Fibroblast of the conjunctiva (primary cell): ENCODE measurements around the gene RHOH.
"Not testable (repeated sequence)": the region's sequence is repeated elsewhere in the genome, so short reads cannot be mapped to it uniquely, and the experiment has no call there.

ENCODE experiments used
- DNase-seq: peaks from one replicate; pipeline ENCODE4 v3.0.0-alpha.2; 2010; ENCODE audit warnings: low read depth

The RHOH gene, protein sequence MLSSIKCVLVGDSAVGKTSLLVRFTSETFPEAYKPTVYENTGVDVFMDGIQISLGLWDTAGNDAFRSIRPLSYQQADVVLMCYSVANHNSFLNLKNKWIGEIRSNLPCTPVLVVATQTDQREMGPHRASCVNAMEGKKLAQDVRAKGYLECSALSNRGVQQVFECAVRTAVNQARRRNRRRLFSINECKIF

DNA sequence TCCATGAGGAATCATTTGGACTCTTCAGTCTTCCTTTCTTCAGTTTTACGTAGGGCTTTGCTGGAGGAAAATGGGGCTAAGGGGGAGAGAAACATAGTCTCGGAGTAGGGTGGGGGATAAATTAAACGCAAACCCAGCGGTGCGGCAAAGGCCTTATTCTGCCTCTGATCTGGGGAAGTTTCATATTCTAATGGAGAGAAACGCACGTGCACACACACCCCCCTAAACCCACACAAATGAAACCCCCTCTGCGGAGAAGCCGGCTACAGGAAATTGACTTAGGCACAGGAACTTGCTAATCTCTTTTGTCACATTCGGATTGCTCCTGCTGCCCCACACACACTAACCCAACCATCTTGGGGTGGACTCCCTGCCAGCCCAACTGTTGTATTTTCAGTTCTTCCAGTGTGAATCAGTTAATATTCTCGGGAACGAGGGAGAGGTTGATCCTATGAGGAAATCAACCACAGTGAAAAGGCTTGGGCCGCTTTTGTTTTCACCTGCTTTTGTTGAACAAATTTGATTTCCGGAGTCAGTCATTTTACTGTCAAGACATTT, at the start of gene RHOH:
Gene RHOH (plus strand): TSS at position 308 of the 558 bp plus-strand sequence. CDS start 46,356 bp downstream, outside the sequence.
- no peak for DNase-seq

DNA sequence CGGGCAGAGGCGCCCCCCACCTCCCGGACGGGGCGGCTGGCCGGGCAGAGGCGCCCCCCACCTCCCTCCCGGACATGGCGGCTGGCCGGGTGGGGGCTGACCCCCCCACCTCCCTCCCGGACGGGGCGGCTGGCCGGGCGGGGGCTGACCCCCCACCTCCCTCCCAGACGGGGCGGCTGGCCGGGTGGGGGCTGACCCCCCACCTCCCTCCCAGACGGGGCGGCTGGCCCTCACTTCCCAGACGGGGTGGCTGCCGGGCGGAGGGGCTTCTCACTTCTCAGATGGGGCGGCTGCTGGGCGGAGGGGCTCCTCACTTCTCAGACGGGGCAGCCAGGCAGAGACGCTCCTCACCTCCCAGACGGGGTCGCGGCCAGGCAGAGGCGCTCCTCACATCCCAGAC, 49.3 kb upstream of the RHOH start:
- DNase-seq: not testable (repeated sequence)

DNA sequence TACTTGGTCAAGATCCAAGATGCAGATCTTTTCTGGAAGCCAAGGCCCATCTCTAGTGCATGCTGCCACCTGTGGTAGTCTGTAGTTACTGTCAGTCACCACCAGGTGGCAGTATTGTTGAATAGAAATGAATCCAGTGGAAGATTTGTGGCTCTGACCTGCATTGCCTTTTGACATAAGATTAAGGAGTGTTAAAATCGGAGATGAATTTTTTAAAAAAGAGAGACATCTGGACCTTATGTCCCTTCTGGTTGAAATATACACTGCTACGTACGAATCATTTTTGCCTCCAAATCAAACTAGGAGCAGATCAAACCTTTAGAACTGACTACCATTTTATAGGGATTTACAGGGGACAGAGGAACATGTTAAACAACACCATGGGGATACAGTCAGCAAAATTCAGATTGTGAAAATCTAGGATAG, 46.9 kb upstream of the RHOH start:
- DNase-seq: peak; percentile 66

DNA sequence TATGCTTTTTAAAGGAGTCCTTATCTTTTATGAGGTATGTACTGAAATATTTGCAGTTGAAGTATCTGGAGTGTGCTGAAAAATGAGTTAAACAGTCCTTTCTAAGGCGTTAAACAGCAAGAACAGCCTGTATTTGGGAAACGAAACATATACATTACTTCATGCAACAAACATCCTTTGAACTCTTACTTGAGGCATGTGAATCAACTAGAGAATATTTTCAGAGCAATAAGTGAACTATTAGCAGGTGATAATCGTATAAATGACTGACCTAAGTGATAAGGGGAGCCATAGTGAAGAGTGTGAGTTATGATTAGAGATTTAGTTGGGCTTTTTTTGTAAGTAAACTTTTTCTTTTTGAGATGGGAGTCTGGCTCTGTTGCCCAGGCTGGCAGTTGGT, 45.9 kb upstream of the RHOH start:
- DNase-seq: no peak

DNA sequence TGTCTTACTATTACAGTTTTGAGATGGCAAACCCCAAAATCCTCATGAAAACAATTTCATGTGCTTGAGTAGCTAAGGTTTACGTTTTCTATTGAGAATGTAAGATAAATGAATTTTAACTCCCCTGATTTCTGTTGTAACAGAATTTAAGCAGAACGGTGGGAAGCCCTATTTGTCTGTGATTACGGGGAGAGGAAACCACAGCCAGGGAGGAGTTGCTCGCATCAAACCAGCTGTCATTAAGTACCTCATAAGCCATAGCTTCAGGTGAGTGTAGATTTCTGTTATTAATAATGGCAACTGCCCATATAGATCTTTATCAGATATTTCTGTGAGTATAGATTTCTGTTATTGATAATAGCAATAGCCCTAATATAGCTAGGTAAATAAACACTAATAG, 44.2 kb upstream of the RHOH start:
- no peak for DNase-seq

DNA sequence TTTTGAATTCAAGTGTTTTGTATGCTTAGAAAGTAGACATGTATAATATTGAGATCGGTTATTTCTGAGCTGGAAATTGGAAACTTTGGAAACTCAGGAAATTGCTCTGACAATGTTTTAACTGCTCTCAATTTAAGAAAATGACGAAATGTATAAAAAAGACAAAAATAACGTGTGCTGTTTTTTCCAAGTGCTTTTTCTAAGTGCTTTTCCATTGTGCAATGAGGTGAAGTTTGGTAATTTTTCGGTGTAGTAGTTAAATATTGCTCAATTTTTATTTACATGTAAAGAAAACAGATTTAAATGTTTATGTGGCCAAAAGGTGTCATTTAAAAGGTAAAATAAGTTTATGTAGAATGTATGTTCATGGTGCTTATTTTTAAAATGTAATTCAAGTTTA, 39.4 kb upstream of the RHOH start:
- DNase-seq: no peak

DNA sequence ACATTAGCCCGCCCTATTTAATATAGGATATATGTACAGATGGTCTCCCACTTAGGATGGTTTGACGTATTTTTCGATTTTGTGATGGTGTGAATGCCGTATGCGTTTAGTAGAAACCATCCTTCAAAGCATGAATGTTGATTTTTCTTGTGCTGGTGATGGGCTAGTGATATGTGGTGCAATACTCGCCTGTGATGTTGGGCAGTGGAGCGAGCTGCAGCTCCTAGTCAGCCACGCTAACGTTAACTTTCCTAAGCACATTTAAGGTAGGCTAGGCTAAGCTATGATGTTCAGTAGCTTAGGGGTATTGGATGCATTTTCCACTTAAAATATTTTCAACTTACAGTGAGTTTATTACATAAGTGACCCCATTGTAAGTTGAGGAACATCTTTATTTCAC, 36.6 kb upstream of the RHOH start:
- DNase-seq: no peak

DNA sequence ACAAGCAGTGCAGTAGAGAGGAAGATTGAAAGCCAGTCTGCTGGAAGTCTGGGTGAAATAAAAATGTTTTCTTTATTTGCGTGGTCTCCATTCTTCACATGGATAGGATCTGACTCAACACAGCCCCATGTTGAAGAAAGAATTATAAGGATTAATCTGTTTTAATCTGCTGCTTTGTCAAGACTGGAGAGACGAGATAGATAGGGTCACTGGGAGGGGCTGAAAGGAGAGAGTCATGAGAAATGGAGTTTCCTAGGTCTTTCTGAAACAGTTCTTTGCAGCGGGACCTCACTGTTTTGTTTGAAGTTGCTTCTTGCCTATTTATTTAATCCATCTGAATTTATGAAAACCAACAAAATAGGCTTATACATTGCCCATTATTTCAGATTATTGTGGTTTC, 32.4 kb upstream of the RHOH start:
- DNase-seq: no peak

DNA sequence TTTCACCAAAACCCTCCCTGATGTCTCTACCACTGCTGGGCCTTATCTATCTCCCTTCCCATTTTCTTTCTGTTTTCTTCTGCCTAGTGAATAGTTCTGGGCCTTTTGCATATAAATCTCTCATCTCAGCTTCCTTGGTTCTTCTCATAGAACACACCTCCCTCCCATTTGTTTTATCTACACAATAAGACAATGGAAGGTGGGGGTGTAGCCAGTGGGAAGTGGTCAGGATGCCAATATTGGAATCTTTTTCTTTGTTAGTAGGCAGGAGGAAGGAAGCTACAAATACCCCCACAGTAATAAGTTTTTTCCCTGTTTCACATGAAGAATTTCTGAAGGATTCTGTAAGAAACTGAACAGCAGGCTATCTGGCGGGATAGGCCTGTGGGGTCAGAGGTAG, 30.9 kb upstream of the RHOH start:
- DNase-seq: no peak

DNA sequence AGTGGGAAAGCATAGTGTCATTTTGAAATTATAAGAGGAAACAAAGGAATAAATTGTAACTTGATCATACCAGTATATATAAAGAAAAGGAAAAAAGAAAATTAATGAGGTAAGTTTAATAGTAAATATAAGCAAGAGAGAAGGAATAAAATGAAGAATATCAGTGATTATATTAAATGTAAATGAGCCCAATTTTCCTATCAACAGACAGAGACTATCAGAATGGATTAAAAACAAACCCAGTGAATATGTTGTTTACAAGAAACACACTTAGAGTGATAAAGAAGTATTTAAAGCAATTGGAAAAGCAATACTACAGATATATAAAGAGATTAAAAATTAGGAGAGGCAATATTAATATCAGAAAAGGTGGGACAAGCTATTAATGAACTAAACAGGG, 28.8 kb upstream of the RHOH start:
- no peak for DNase-seq

DNA sequence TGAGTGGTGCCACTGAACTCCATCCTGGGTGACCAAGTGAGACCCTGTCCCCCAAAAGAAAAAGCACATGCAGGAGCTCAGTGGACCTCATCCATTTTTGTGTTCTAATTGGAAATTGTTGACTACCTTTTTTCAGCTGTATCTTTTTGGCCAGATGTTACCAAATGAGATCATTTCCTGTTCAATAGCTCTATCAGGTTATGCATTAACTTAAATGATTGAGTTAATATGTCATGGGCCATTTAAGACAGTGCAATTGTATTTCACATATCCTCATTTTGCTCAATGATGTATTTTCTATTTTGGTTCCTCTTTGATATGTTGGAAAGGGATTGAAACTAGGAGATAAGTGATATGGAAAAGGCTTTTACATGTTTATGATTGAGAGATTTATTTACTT, 26.2 kb upstream of the RHOH start:
- DNase-seq: no peak

DNA sequence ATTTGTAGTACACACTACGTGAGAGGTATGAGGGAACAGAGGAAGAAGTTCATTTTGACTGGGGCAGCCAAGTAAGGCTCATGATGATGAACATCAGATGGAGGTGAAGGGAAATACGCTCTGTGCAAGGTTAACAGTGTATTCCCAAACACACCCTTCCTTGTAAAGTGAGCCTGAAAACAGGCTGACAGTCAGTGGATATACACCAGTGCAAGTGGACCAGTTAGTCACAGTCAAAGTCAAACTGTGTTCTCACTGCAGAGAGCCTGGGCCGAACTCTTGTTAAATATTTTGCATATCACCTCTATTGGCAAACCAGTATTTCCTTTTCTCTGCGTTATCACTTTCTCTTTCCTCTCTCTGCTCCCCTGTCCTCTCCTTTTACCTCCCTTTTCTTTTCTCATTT, 23.4 kb upstream of the RHOH start:
- DNase-seq: no peak

DNA sequence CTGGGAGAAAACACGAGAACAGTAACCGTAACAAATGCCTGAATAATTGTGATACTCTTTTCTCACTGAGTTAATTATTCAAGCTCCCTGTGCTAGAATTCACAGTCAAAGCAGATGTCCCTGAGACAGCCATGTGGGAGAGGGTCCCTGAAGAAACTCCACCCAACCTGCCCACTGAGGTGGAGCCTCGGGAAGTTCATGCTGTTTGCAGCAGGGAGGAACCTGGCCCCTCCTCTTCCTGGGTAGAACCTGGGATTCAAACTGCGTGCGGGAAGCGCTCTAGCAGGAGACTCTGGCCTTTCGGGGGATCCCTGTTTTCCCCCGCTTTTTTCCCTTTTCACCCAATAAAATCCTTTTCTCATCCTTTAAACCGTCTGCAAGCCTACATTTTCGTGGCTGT, 20.2 kb upstream of the RHOH start:
- DNase-seq: no peak

DNA sequence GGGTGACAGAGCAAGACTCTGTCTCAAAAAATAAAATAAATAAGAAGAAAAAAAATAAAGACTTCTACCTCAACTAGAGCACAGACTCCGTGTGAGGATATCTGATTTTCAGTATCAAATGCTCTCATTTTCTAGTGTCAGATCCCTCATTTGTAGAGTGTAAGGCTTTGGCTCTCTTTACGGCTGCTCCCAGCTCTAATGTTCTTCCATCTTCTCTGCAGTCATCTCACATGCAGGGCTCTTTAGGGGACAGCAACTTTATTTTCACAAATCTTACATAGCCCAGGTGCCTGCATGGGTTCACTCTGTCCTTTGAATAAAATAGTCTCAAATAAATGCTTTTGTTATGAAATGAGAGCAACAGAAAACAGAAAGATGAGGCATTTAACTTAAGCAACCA, 19.2 kb upstream of the RHOH start:
- DNase-seq: no peak

DNA sequence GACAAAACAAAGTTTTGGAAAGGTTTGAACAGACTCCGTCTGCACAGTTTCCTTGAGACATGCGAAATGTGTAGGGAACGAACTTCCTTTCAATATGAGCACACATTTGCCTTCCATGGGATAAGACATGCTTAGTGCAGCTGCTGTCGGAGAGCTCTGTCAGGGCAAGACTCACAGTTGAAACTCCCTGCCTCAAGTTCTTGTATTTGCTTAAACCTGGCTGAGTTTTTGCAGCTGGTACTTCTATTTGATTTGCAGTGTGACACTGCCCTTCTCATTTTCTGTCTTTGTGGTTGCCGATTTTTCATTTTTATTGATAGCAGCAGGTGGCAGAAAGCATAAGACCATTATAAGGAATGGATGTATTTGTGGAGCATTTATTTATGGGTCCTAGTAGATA, 18.2 kb upstream of the RHOH start:
- DNase-seq: no peak

DNA sequence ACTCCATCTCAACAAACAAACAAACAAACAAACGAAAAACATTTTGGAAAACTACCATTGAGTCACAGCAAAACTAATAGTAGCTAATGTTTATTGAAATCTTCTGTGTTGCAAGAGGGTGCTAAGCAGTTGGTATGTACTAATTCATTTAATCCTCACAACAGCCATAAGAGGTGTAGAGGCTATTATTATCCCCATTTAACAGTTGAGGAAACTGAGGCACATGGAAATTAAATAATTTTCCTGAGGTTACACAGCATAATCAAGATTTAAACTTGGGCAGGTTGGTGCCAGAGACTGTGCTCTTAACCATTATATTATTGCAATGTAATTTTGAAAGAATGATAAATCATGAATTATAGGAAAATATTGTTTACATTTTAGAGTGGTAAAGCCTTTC, 17.5 kb upstream of the RHOH start:
- no peak for DNase-seq

DNA sequence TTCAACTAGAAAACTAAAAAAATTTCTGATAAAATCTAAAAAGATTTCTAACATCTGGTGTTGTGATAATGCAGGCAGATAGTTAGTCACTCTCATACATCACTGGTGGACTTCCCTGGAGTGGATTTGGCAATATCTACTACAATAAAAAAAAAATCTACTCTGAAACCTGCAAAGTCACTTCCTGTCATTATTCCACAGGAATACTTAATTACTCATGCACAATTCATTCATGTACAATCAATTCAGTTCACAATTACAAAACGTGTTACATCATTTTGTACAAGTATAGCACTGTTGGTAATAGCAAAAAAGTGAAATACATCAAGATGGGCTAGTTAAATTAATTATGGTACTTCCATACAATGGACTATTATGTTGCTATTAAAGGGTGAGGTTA, 16.5 kb upstream of the RHOH start:
- peak; percentile 51 for DNase-seq

DNA sequence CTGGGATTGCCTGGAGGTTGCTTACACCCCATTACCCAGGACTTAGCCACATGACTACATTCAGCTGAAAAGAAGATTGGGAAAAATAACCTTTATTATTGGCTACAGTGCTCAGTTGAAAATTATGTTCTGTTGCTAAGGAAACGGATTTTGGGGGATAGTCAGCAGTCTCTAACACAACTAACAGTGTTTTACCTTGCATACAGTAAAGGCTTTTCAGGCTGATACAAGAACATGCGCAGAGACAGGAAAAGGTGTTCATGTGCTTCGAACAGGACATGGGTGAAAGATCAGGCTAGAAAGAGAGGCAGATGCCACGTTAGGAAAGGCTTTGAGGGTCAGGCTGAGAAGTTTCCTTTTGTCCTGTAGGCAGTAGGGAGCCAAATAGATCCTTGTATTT, 14.8 kb upstream of the RHOH start:
- no peak for DNase-seq

DNA sequence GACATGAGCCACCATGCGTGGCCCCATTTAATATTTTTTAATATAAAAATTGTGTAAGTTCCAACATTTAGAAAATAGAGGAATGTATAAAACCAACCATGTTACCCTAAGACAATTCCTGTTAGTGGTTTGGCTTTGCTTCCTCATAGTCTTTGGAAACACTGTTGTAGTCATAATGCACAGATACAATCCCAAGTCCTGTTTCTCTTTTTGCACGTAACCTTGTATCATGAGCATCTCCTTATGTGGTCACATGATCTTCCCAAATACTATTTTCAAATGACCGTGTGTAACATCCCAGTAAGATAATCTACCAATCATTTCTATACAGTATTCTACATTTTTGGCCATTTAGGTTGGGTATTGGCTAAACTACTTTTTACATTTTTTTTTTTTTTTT, 13.9 kb upstream of the RHOH start:
- no peak for DNase-seq

DNA sequence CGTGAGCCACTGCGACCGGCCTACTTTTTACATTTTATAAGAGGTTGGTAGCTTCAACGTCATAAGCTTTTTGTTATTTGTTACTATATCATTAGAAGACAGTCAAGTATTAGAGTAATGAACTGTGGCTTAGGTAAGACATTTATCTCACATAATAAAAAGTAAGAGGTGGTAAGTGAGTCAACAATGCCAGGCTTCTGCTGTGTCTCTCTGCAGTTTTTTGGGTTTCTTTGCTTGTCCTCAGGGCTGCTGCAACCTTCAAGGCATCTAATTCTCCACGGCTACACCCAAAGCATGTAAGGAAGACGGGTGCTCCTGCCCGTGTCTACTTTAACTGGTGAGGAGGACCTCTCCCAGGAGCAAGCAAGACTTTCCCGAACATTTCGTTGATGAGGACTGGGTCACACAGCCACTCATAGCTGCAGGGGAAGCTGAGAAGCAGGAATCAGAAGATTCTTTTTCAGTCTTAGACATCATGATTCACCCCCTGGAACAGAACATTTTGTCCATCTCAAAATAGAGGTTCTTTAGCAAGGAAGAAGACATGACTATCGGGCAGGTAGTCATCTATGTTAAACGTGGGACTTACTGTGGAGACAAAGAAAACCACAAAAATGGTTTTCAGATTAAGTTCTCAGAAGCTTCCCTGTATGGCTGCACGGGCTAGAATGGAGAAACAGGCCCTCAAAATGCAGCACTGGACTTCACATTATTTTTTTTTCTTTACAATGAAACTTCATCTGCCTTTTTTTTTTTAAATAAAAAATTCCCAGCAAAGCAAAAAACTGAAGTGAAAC, 13.0 kb upstream of the RHOH start:
- DNase-seq: no peak

DNA sequence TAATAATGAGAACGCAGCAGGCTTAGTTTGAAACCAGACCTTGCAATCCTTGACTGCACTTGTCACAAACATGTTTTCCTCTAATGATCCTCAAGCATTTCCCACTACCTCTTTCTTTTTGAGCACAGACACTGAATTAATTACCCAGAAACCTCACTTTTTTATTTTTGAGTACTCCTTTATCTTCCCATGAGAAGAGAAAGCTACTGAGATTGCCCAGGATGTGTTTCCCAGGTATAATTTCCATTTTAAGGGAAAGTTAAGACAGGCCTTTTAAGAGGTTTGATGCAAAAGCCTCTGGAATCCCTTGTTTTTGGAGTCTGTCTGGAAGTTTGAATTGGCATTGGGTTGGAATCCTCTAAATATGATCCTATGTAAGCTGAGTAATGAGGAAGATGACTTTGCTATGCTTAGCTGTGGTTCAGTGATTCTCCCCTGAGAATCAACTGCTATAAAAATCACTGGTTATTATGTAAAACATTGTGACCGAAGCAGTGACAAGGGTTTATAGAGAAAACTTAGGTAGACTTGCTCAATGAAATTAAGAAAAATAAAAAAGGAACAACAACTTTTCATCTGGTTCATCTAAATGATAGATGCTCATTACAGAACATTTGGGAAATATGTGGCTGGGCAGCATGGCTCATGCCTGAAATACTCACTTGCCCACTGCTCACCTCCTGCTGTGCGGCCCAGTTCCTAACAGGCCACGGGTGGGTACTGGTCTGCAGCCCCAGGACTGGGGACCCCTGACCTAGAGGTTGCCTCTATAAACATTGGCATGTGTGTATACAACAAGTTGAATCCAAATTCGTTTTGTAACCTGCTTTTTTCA, 10.8 kb upstream of the RHOH start:
- no peak for DNase-seq

DNA sequence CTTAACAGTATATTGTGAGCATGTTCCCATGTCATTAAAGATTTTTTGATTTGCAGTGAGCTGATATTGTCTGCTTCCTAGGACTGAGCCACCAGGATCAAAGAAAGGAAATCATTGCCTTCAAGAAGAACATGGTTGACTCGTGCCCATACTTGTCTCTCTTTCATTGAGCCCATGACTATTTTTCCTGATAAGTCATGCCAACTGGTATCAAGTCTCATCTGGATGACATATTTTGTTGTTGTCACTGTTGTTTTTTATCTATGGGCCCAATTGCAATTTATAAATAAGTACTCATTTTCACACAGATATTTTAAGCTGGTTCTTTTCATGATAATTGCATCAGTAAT, 10.2 kb upstream of the RHOH start:
- DNase-seq: no peak

DNA sequence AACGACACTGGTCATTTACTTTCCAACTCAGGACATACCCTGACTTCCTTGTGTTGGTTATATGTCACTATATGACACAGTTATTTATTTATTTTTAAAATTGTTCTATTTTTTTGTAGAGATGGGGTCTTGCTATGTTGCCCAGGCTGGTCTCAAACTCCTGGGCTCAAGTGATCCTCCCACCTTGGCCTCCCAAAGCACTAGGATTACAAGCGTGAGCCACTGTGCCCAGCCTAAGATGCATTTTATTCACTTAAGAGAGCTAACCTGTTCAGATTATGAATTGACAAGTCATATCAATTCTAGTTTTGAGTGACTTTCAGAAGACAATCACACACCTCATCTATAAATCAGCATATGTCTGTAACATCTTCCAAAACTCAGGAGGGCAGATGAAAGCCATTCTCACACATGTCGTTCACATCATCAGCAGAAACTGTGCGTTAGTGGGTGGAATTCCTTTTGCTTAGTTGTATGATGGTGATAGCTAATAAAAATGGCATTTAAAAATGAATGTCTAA, 9.4 kb upstream of the RHOH start:
- no peak for DNase-seq
